Panc1 (cell line): ENCODE data around the gene SPART. TPM values are rescaled to one million over a fixed set of nuclear protein-coding genes. Genes with fewer than 3 reads are reported as not detected.
A peak's percentile ranks its signal among the peaks of the same experiment; 100 is the strongest.

ENCODE experiments used
- ATAC-seq: fragments of 200-7000 bp; cut with Tn5 transposase; 2 replicates; pipeline ENCODE4 v1.9.1; 2020; ENCODE audit warnings: mild to moderate bottlenecking, moderate library complexity
- BruUV-seq: library from RNA; stranded (reverse); fragments of 400-500 nt; replicated peaks from 2 replicates; lab custom pipeline; 2021; lab: Mats Ljungman, UMichigan
- CTCF ChIA-PET: fragments of 300-600 bp; sonication (Branson Sonifier 250); formaldehyde crosslinking; loops from one replicate; lab custom pipeline; 2022; ENCODE audit warnings: antibody characterized with exemption; lab: Charles Lee
- POLR2A ChIA-PET: fragments of 300-600 bp; sonication (Branson Sonifier 250); formaldehyde crosslinking; loops from one replicate; lab custom pipeline; 2022; ENCODE audit warnings: antibody characterized with exemption; lab: Charles Lee
- DNase-seq: peaks from one replicate; pipeline ENCODE4 v3.0.0-alpha.2; 2010; ENCODE audit warnings: low read depth, low spot score
- H3K27ac ChIP-seq: 2 replicates; pipeline ENCODE4 v1.5.1; 2011; ENCODE audit warnings: mild to moderate bottlenecking, low read length, inconsistent platforms
- H3K27me3 ChIP-seq: fragments of 200-500 bp; sonication (Bioruptor generic); 2 replicates; pipeline ENCODE4 v1.6.0; 2014; ENCODE audit warnings: low read length, inconsistent platforms; ENCODE audit not compliant: control insufficient read depth, insufficient read depth
- H3K36me3 ChIP-seq: fragments of 200-500 bp; sonication (Bioruptor generic); 2 replicates; pipeline ENCODE4 v1.5.1; 2014; ENCODE audit warnings: inconsistent platforms, mild to moderate bottlenecking, low read length, moderate library complexity; ENCODE audit not compliant: control insufficient read depth, insufficient read depth
- H3K4me1 ChIP-seq: 2 replicates; pipeline ENCODE4 v1.5.1; 2011; ENCODE audit warnings: inconsistent platforms, mild to moderate bottlenecking, low read length, moderate library complexity; ENCODE audit not compliant: control insufficient read depth, insufficient read depth
- H3K4me3 ChIP-seq, 2 experiments: 2 replicates each; pipeline ENCODE4 v1.5.1; 2011 to 2012; ENCODE audit warnings: low read depth in 2 of 2, low read length in 2 of 2, mild to moderate bottlenecking in 2 of 2, inconsistent platforms in 1 of 2, moderate library complexity in 1 of 2
- H3K9me3 ChIP-seq: fragments of 200-500 bp; sonication (Bioruptor generic); 2 replicates; pipeline ENCODE4 v1.5.1; 2014; ENCODE audit warnings: low read depth, mild to moderate bottlenecking, inconsistent platforms, low read length, moderate library complexity; ENCODE audit not compliant: control insufficient read depth, insufficient read depth
- CTCF ChIP-seq: fragments of 450-650 bp; IDR thresholded peaks from 2 replicates; pipeline ENCODE4 v1.5.1; 2017; ENCODE audit warnings: mild to moderate bottlenecking
- POLR2AphosphoS5 ChIP-seq: IDR thresholded peaks from 2 replicates; pipeline ENCODE4 v1.6.1; 2012; ENCODE audit warnings: mild to moderate bottlenecking, low read depth, low read length, moderate library complexity
- REST ChIP-seq, 2 experiments: IDR thresholded peaks; 2 replicates each; pipeline ENCODE4 v1.6.1; 2011 to 2012; ENCODE audit warnings: low read depth in 2 of 2, control low read depth in 1 of 2, low read length in 1 of 2, mild to moderate bottlenecking in 1 of 2, moderate library complexity in 1 of 2; ENCODE audit not compliant: insufficient read depth in 1 of 2
- SIN3A ChIP-seq: IDR thresholded peaks from 2 replicates; pipeline ENCODE4 v1.6.1; 2012; ENCODE audit warnings: low read depth, mild to moderate bottlenecking, low read length, moderate library complexity, borderline replicate concordance; ENCODE audit not compliant: insufficient read depth
- TCF7L2 ChIP-seq: IDR thresholded peaks from 2 replicates; pipeline ENCODE4 v1.6.1; 2011; ENCODE audit warnings: mild to moderate bottlenecking, low read depth, low read length, inconsistent platforms
- in situ Hi-C: cut with HindIII; loops from 2 replicates; pipeline ENCODE4 v1.10.0; 2016; ENCODE audit warnings: low sequenced_read_pairs, low pct_unique_long_range_greater_than_20kb
- intact Hi-C: fragments of 100-400 bp; cut with micrococcal nuclease; formaldehyde crosslinking; loops from one replicate; pipeline ENCODE4 v1.10.0; 2022; ENCODE audit not compliant: unreplicated experiment
- total RNA-seq: library from RNA; stranded (reverse); gene quantifications from one replicate; pipeline ENCODE4 v1.2.1, GENCODE V29; 2021; ENCODE audit not compliant: unreplicated experiment

The SPART gene
- total RNA-seq, 1 experiment from 2014 or later: 38.9 TPM

- H3K36me3 ChIP-seq: no peaks in the 10 kb centered on the region
- TF ChIP-seq TCF7L2 (no peak), POLR2AphosphoS5 (no peak), CTCF (peak; percentile 48; the same call in 1 of the 2 replicates)
- no peaks in the 10 kb centered on the region for H3K4me1 ChIP-seq
- DNase-seq (no peak), ATAC-seq (0 out of 2 replicates have a peak, but pooled peaks have one; percentile 51)
- intact Hi-C loops: loop anchor here (1.0 kb wide), 1 partner anchor 297 kb away; no protein-coding TSS in a partner anchor
- no TSS peak for BruUV-seq
- no peak overlapping the region for H3K27ac ChIP-seq
- in situ Hi-C loops: no loop called here
- H3K4me3 ChIP-seq: no peak overlapping the region
- no peaks in the 10 kb centered on the region for H3K9me3 ChIP-seq
- no peaks in the 10 kb centered on the region for H3K27me3 ChIP-seq
- POLR2A ChIA-PET: no interaction called here
- CTCF ChIA-PET: interaction anchor here (1.0 kb wide), 1 partner anchor 296 kb away, joined by 8 read pairs; no protein-coding TSS in a partner anchor
Measured at GRCh38 chr13:36275190-36276002, 70.8 kb downstream of the SPART start.

GRCh38 chr13:36273431-36273830 is 72.8 kb downstream of the SPART start:
- POLR2A ChIA-PET: no interaction called here
- Histone ChIP-seq H3K9me3 (no peaks in the 10 kb centered on the region), H3K27me3 (no peaks in the 10 kb centered on the region), H3K36me3 (no peaks in the 10 kb centered on the region), H3K27ac (no peak overlapping the region), H3K4me1 (no peaks in the 10 kb centered on the region), H3K4me3 (no peak overlapping the region)
- in situ Hi-C loops (no loop called here), intact Hi-C loops (no loop called here)
- TF ChIP-seq SIN3A (no peak), REST (IDR thresholded peaks at IDR 0.05; ENCODE audit: insufficient read depth in 1 of 2, low read depth in 2 of 2, low read length in 1 of 2) (no peak), CTCF (no peak), POLR2AphosphoS5 (no peak), TCF7L2 (no peak)
- ATAC-seq (no peak), DNase-seq (no peak)
- CTCF ChIA-PET: interaction anchor here (0.7 kb wide), 1 partner anchor 144 kb away, joined by 3 read pairs; no protein-coding TSS in a partner anchor
- BruUV-seq: no TSS peak
